Neural cell (in vitro differentiated cells): ENCODE measurements around the gene SIT1. TPM values are rescaled to one million over a fixed set of nuclear protein-coding genes. Genes with fewer than 3 reads are reported as not detected.
A peak's percentile ranks its signal among the peaks of the same experiment; 100 is the strongest.

Source experiments
- H2AFZ ChIP-seq: fragments of 200-600, 300-800 bp; sonication (generic), shearing (Covaris generic); 2 replicates; pipeline ENCODE4 v1.6.0; 2014; ENCODE audit warnings: low read depth, mild to moderate bottlenecking, antibody characterized with exemption, low read length, moderate library complexity
- H3F3A ChIP-seq: fragments of 200-600 bp; shearing (Covaris generic); 2 replicates; pipeline ENCODE4 v1.6.1; 2016; ENCODE audit warnings: mild to moderate bottlenecking, moderate library complexity, mixed read lengths, antibody characterized with exemption, low read length; ENCODE audit not compliant: insufficient read depth, poor library complexity, severe bottlenecking
- H3K27ac ChIP-seq: fragments of 200-600, 300-800 bp; sonication (generic), shearing (Covaris generic); 2 replicates; pipeline ENCODE4 v1.5.1; 2014; ENCODE audit warnings: mild to moderate bottlenecking, low read length, moderate library complexity
- H3K27me3 ChIP-seq: fragments of 300-800, 200-600 bp; sonication (generic), shearing (Covaris generic); 2 replicates; pipeline ENCODE4 v1.6.0; 2014; ENCODE audit warnings: mild to moderate bottlenecking, low read depth, low read length, moderate library complexity; ENCODE audit not compliant: insufficient read depth
- H3K36me3 ChIP-seq: fragments of 300-800, 200-600 bp; sonication (generic), shearing (Covaris generic); 2 replicates; pipeline ENCODE4 v1.5.1; 2014; ENCODE audit warnings: mild to moderate bottlenecking, antibody characterized with exemption, low read length, moderate library complexity; ENCODE audit not compliant: insufficient read depth
- H3K4me2 ChIP-seq: fragments of 300-800, 200-600 bp; sonication (generic), shearing (Covaris generic); 2 replicates; pipeline ENCODE4 v1.6.0; 2014; ENCODE audit warnings: mild to moderate bottlenecking, low read length
- H3K4me3 ChIP-seq: fragments of 300-800, 200-600 bp; sonication (generic), shearing (Covaris generic); 2 replicates; pipeline ENCODE4 v1.5.1; 2014; ENCODE audit warnings: mild to moderate bottlenecking, low read length, moderate library complexity
- H3K79me2 ChIP-seq: fragments of 200-600 bp; shearing (Covaris generic); replicated peaks from 2 replicates; pipeline ENCODE4 v1.6.0; 2014; ENCODE audit warnings: mild to moderate bottlenecking, low read length, moderate library complexity; ENCODE audit not compliant: insufficient read depth
- H3K9ac ChIP-seq: fragments of 300-800, 200-600 bp; sonication (generic), shearing (Covaris generic); 2 replicates; pipeline ENCODE4 v1.6.1; 2016; ENCODE audit warnings: mild to moderate bottlenecking, low read length, mixed read lengths
- H3K9me2 ChIP-seq: fragments of 200-600 bp; shearing (Covaris generic); 2 replicates; pipeline ENCODE4 v1.6.1; 2016; ENCODE audit warnings: mild to moderate bottlenecking, low read length, mixed read lengths; ENCODE audit not compliant: insufficient read depth
- H3K9me3 ChIP-seq: fragments of 200-600, 300-800 bp; sonication (generic), shearing (Covaris generic); 2 replicates; pipeline ENCODE4 v1.6.1; 2016; ENCODE audit warnings: mild to moderate bottlenecking, mixed run types, low read length, moderate library complexity, mixed read lengths
- H4K20me1 ChIP-seq: fragments of 200-600 bp; shearing (Covaris generic); 2 replicates; pipeline ENCODE4 v1.6.1; 2016; ENCODE audit warnings: mild to moderate bottlenecking, mixed run types; ENCODE audit not compliant: insufficient read depth
- EP300 ChIP-seq: fragments of 450-650 bp; conservative IDR thresholded peaks from 2 replicates; pipeline ENCODE4 v1.6.1; 2014; ENCODE audit warnings: antibody characterized with exemption, mild to moderate bottlenecking, moderate library complexity; ENCODE audit not compliant: poor library complexity, severe bottlenecking
- EZH2 ChIP-seq: fragments of 200-600, 300-800 bp; shearing (Covaris generic), sonication (generic); IDR thresholded peaks from 2 replicates; pipeline ENCODE4 v1.6.1; 2014; ENCODE audit warnings: antibody characterized with exemption, low read length, borderline replicate concordance, mild to moderate bottlenecking; ENCODE audit not compliant: insufficient read depth, poor library complexity, severe bottlenecking
- MXI1 ChIP-seq: fragments of 450-650 bp; conservative IDR thresholded peaks from 2 replicates; pipeline ENCODE4 v1.6.1; 2014; ENCODE audit warnings: antibody characterized with exemption, mild to moderate bottlenecking; ENCODE audit not compliant: poor library complexity, severe bottlenecking
- POLR2AphosphoS5 ChIP-seq: IDR thresholded peaks from 2 replicates; pipeline ENCODE4 v1.6.1; 2012
- RAD21 ChIP-seq: fragments of 450-650 bp; conservative IDR thresholded peaks from 2 replicates; pipeline ENCODE4 v1.6.1; 2014; ENCODE audit warnings: antibody characterized with exemption, mild to moderate bottlenecking, moderate library complexity
- SMC3 ChIP-seq: fragments of 450-650 bp; conservative IDR thresholded peaks from 2 replicates; pipeline ENCODE4 v1.6.1; 2014; ENCODE audit warnings: antibody characterized with exemption, mild to moderate bottlenecking, moderate library complexity; ENCODE audit not compliant: poor library complexity
- TAF1 ChIP-seq: IDR thresholded peaks from 2 replicates; pipeline ENCODE4 v1.6.1; 2012; ENCODE audit warnings: low read depth
- polyA plus RNA-seq: library from polyadenylated mRNA; depleted of rRNA; stranded (reverse); fragments of >200 nt; gene quantifications from 2 replicates; pipeline ENCODE4 v1.2.3, GENCODE V29; 2014
- TF ChIP-seq, protein P1 (sequence below): IDR thresholded peaks from 2 replicates; pipeline ENCODE4 v1.6.1; 2012; ENCODE audit warnings: borderline replicate concordance
- TF ChIP-seq, protein P2 (sequence below): fragments of 450-650 bp; IDR thresholded peaks from 2 replicates; pipeline ENCODE4 v1.5.1; 2014; ENCODE audit warnings: antibody characterized with exemption, mild to moderate bottlenecking, moderate library complexity; ENCODE audit not compliant: poor library complexity, severe bottlenecking

The SIT1 gene
- polyA plus RNA-seq, 1 donor from 2014 or later = not detected

DNA sequence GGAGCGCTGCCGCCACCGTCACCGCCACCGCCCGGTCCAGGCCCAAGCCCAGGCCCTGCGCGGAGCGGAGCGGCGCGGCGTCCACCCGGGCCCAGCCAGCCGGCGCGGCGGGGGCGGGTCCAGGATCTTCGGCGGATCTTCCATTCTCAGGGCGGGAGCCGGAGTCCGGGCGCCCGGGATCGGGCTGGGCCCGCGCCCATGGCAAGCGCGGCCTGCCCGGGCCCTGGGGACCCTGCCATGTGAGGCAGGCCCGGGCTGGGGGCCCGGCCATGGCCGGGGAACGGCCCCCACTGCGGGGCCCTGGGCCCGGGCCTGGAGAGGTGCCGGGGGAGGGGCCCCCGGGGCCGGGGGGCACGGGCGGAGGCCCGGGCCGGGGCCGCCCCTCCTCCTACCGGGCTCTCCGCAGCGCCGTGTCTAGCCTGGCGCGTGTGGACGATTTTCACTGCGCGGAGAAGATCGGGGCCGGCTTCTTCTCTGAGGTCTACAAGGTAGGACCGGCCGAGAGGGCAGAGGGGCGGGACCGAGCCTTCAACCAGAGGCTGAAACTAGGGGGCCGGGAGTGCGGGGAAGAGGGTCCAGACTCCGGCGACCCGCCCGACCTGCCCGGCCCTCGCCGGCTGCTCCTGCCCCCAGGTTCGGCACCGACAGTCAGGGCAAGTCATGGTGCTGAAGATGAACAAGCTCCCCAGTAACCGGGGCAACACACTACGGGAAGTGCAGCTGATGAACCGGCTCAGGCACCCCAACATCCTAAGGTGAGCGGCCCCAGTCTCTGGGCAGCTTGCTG is 45.2 kb downstream of the SIT1 start:
- Histone ChIP-seq H3K79me2 (peaks cover 13% of the 10 kb centered on the region), H3K9me3 (no peaks in the 10 kb centered on the region), H4K20me1 (no peaks in the 10 kb centered on the region), H3K36me3 (peaks cover 4% of the 10 kb centered on the region), H3K27me3 (no peaks in the 10 kb centered on the region), H3K9me2 (no peaks in the 10 kb centered on the region), H3K4me2 (peak overlapping the region; percentile 94), H3K27ac (peak overlapping the region; percentile 50), H3F3A (no peaks in the 10 kb centered on the region), H2AFZ (no peak overlapping the region), H3K4me3 (peak overlapping the region; percentile 86), H3K9ac (peak overlapping the region; percentile 77)
- TF ChIP-seq, protein P1, sequence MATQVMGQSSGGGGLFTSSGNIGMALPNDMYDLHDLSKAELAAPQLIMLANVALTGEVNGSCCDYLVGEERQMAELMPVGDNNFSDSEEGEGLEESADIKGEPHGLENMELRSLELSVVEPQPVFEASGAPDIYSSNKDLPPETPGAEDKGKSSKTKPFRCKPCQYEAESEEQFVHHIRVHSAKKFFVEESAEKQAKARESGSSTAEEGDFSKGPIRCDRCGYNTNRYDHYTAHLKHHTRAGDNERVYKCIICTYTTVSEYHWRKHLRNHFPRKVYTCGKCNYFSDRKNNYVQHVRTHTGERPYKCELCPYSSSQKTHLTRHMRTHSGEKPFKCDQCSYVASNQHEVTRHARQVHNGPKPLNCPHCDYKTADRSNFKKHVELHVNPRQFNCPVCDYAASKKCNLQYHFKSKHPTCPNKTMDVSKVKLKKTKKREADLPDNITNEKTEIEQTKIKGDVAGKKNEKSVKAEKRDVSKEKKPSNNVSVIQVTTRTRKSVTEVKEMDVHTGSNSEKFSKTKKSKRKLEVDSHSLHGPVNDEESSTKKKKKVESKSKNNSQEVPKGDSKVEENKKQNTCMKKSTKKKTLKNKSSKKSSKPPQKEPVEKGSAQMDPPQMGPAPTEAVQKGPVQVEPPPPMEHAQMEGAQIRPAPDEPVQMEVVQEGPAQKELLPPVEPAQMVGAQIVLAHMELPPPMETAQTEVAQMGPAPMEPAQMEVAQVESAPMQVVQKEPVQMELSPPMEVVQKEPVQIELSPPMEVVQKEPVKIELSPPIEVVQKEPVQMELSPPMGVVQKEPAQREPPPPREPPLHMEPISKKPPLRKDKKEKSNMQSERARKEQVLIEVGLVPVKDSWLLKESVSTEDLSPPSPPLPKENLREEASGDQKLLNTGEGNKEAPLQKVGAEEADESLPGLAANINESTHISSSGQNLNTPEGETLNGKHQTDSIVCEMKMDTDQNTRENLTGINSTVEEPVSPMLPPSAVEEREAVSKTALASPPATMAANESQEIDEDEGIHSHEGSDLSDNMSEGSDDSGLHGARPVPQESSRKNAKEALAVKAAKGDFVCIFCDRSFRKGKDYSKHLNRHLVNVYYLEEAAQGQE = no peak
- TF ChIP-seq RAD21 (no peak), EZH2 (no peak), POLR2AphosphoS5 (peak; percentile 27), EP300 (no peak), SMC3 (no peak), MXI1 (no peak), TAF1 (peak; percentile 37)
- TF ChIP-seq, protein P2, sequence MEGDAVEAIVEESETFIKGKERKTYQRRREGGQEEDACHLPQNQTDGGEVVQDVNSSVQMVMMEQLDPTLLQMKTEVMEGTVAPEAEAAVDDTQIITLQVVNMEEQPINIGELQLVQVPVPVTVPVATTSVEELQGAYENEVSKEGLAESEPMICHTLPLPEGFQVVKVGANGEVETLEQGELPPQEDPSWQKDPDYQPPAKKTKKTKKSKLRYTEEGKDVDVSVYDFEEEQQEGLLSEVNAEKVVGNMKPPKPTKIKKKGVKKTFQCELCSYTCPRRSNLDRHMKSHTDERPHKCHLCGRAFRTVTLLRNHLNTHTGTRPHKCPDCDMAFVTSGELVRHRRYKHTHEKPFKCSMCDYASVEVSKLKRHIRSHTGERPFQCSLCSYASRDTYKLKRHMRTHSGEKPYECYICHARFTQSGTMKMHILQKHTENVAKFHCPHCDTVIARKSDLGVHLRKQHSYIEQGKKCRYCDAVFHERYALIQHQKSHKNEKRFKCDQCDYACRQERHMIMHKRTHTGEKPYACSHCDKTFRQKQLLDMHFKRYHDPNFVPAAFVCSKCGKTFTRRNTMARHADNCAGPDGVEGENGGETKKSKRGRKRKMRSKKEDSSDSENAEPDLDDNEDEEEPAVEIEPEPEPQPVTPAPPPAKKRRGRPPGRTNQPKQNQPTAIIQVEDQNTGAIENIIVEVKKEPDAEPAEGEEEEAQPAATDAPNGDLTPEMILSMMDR = no peak

DNA sequence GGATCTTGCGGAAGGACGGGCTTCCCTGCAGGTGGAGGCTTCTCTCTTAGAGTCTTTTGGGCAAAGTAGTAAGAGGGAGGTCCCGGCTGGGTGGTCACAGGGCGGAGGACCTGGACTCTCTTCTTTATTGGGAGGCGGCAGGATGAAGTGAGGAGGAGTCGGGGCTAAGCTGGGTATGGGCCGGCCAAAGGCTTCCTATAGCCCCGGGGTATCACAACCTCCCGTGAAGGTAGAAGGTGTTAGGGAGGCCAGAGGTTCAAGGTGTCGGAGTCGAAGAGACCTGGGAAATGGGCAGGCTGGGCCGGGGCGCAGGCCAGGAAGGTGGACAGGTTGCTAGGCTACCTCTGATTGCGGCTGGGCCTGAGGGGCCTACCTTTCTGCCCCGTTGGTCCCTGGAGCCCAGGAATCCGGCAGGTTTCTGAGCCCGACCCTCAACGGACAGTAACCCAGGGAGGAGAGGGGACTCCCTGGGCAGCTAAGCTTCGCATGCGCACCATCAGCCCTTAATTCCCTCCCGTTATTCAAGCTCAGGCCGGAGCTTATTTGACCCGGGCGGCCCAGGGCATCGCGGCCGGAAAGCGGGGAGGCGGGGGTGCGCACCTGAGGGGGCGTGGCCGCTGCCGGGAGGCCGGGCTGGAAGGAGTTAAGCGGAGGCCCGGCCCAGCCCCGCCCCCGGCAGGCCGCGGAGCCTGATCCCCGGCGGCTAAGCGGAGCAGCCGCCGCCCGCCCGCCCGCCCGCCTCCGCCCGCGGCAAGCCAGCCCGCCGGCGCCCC is 46.0 kb downstream of the SIT1 start, which contains the start of gene TESK1:
TSS of gene TESK1 (plus strand) at position 685 of the 773 bp plus-strand sequence. CDS start 358 bp downstream, outside the sequence.
- H2AFZ ChIP-seq = peak within 1 kb of the TSS; percentile 80
- peaks cover 13% of the 10 kb centered on the region for H3K79me2 ChIP-seq
- TF ChIP-seq SMC3 (no peak), EP300 (no peak), EZH2 (no peak), TAF1 (no peak), POLR2AphosphoS5 (no peak), RAD21 (no peak), MXI1 (no peak)
- TF ChIP-seq, protein P2 = no peak
- TF ChIP-seq, protein P1 = no peak
- H3K9ac ChIP-seq = peak within 1 kb of the TSS; percentile 77
- H4K20me1 ChIP-seq = no peaks in the 10 kb centered on the region
- peak within 1 kb of the TSS; percentile 87 for H3K27ac ChIP-seq
- no peaks in the 10 kb centered on the region for H3K27me3 ChIP-seq
- peak within 1 kb of the TSS; percentile 94 for H3K4me2 ChIP-seq
- peaks cover 4% of the 10 kb centered on the region for H3K36me3 ChIP-seq
- peak within 1 kb of the TSS; percentile 92 for H3K4me3 ChIP-seq
- H3K9me2 ChIP-seq = no peaks in the 10 kb centered on the region
- no peaks in the 10 kb centered on the region for H3K9me3 ChIP-seq
- no peaks in the 10 kb centered on the region for H3F3A ChIP-seq
